LNCaP clone FGC (cell line): Measurements from ENCODE around the gene EFCAB6.

Experiments used
- DNase-seq: peaks from one replicate; pipeline ENCODE4 v3.0.0-alpha.2; 2011; ENCODE audit warnings: low read depth
- H3K4me3 ChIP-seq: 2 replicates; pipeline ENCODE4 v1.5.1; 2011; ENCODE audit warnings: mild to moderate bottlenecking, low read depth, low read length, control low read depth
- TF ChIP-seq, protein P1 (sequence below): IDR thresholded peaks from 2 replicates; pipeline ENCODE4 v1.5.1; 2012; ENCODE audit warnings: mild to moderate bottlenecking; ENCODE audit not compliant: control insufficient read depth, insufficient read depth; ENCODE audit errors: extremely low read depth

The EFCAB6 gene

DNA sequence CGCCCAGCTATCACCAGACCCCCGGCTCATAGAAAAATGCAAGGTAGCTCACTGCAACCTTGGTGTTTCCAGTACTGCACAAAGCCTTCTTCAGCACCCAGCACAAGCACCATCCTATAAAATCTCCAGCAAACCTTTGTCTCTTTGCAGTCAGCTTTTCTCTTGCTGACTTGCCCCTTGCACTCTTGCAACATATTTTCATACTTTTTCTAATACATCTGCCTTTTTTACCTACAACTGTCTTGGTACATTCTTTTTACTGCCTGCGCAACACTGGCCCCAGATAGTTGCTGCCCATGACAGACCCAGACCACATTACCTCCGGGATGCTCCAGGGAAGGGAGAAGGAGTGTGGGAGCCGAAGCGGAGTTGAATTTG lies 257.9 kb downstream of the EFCAB6 start:
- H3K4me3 ChIP-seq: no peak overlapping the region
- TF ChIP-seq, protein P1, sequence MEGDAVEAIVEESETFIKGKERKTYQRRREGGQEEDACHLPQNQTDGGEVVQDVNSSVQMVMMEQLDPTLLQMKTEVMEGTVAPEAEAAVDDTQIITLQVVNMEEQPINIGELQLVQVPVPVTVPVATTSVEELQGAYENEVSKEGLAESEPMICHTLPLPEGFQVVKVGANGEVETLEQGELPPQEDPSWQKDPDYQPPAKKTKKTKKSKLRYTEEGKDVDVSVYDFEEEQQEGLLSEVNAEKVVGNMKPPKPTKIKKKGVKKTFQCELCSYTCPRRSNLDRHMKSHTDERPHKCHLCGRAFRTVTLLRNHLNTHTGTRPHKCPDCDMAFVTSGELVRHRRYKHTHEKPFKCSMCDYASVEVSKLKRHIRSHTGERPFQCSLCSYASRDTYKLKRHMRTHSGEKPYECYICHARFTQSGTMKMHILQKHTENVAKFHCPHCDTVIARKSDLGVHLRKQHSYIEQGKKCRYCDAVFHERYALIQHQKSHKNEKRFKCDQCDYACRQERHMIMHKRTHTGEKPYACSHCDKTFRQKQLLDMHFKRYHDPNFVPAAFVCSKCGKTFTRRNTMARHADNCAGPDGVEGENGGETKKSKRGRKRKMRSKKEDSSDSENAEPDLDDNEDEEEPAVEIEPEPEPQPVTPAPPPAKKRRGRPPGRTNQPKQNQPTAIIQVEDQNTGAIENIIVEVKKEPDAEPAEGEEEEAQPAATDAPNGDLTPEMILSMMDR: no peak
- no peak for DNase-seq

- no peak overlapping the region for H3K4me3 ChIP-seq
- no peak for DNase-seq
- TF ChIP-seq, protein P1: no peak
These were observed 258.4 kb downstream of the EFCAB6 start for GRCh38 chr22:43553451-43554258.

DNA sequence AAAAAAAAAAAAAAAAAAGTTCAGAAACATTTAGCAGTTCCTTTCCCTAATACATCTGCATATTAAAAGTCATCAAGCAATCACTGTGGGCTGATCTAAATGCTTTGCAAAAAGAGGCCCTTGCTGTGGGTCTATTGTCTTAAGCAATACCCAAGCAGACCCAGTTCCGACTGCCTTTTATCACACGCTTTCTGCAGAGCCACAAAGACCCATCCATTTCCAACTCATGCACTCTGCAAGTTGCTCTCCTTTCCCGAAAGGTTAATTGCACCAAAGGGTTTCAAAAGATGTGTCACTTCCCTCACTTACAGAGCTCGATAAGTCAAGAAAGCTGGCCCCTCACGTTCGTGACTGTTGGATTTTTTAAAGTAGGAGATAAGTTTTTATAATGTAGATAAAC lies 261.4 kb downstream of the EFCAB6 start:
- no peak for DNase-seq
- TF ChIP-seq, protein P1: no peak
- no peak overlapping the region for H3K4me3 ChIP-seq

DNA sequence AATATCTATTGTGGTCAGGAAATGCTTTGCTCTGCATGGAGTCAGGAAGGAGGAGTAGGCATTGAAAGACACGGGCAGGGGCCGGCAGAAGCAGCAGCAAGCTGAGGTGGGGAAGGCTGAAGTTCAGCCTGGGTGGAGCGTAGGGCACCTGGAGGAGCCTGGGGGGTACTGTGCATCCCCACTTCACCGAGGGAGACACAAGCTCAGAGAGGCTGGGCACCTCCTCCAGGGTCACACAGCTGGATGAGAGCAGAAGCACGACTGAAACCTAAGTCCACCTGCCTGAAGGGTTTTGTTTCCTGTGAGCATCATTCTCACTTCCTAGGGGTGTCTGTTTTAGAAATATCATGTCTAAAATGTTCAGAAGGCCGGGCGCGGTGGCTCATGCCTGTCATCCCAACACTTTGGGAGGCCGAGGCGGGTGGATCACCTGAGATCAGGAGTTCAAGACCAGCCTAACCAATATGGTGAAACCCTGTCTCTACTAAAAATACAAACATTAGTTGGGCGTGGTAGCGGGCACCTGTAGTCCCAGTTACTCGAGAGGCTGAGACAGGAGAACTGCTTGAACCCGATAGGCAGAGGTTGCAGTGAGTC lies 262.0 kb downstream of the EFCAB6 start:
- TF ChIP-seq, protein P1: no peak
- no peak for DNase-seq
- H3K4me3 ChIP-seq: no peak overlapping the region

DNA sequence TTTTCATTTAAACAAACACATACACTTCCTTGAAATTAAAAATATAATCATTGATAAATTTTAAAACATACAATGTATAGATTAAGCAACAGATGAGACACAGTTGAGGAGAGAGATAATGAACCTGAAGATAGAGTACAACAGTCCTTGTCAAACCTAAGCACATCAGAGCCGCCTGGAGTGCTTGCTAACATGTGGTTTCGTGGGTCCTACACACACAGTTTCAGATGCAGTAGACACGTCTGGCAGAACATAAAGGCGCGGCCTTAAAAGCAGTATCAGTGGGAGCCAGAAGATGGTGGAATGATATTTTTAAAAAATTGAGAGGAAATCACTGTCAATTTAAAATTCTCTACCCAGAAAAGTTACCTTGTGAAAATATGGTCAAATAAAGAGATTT lies 265.9 kb downstream of the EFCAB6 start:
- no peak for DNase-seq
- TF ChIP-seq, protein P1: no peak
- H3K4me3 ChIP-seq: no peak overlapping the region

GRCh38 chr22:43544289-43544673 lies 267.8 kb downstream of the EFCAB6 start:
- TF ChIP-seq, protein P1: no peak
- no peak overlapping the region for H3K4me3 ChIP-seq
- DNase-seq: no peak
